Ovary (tissue), 9 donors: ENCODE data around the gene PFDN5. TPM values are rescaled to one million over a fixed set of nuclear protein-coding genes. Genes with fewer than 3 reads are reported as not detected.

Source experiments
- DNase-seq, 5 donors: peaks; one replicate each; pipeline ENCODE4 v3.0.0-alpha.2; 2019 to 2020
- H3K27ac ChIP-seq, 2 donors: fragments of 200-600 bp; one replicate each; pipeline versions ENCODE4 v1.5.1 to v1.8.0; 2019 to 2022
- H3K27me3 ChIP-seq: fragments of 200-600 bp; one replicate; pipeline ENCODE4 v1.8.0; 2022
- H3K36me3 ChIP-seq: fragments of 200-600 bp; sonication (generic); one replicate; pipeline ENCODE4 v1.5.1; 2019
- H3K4me1 ChIP-seq: one replicate; pipeline ENCODE4 v1.8.1; 2013; ENCODE audit warnings: mild to moderate bottlenecking, moderate library complexity; ENCODE audit not compliant: insufficient read depth
- H3K4me3 ChIP-seq: fragments of 200-600 bp; sonication (generic); one replicate; pipeline ENCODE4 v1.5.1; 2017
- H3K9me3 ChIP-seq, 2 donors: fragments of 200-600 bp in 1 of 2; sonication (generic) in 1 of 2; one replicate each; pipeline versions ENCODE4 v1.5.1 to v1.8.1; 2013 to 2019; ENCODE audit warnings: mild to moderate bottlenecking in 1 of 2, moderate library complexity in 1 of 2
- EP300 ChIP-seq: sonication (generic); formaldehyde crosslinking; IDR thresholded peaks from one replicate; pipeline ENCODE4 v1.6.1; 2017; ENCODE audit warnings: antibody characterized with exemption
- POLR2A ChIP-seq: fragments of 450-650 bp; IDR thresholded peaks from one replicate; pipeline ENCODE4 v1.6.1; 2017; ENCODE audit warnings: antibody characterized with exemption, mild to moderate bottlenecking, moderate library complexity
- WGBS, 3 donors: extraction: QIAGEN DNeasy Blood & Tissue Kit in 1 of 3; methylation state at CpG; one replicate each; pipeline versions ENCODE4 v1.1.5 to v1.1.7; 2013 to 2017; 5-methylcytosine and 5-hydroxymethylcytosine counted together
- intact Hi-C, 4 donors: fragments of 100-400 bp; cut with DNase I; formaldehyde crosslinking; loops; one replicate each; pipeline versions ENCODE4 v1.11.0 to v1.15.1; 2022 to 2023
- polyA plus RNA-seq, 2 donors: library from polyadenylated mRNA; stranded (reverse); fragments of 200-250 nt in 1 of 2; fragments of 350-450 nt in 1 of 2; fragmentation: Illumina TruSeq in 1 of 2; extraction: RNeasy Lipid Tissue Mini Kit (QIAGEN cat#74804) in 1 of 2; gene quantifications; one replicate each; pipeline ENCODE4 v1.2.3, GENCODE V29; 2013 to 2014
- total RNA-seq, 7 donors: library from RNA; depleted of rRNA in 2 of 7; stranded (reverse); fragments of >200 nt in 2 of 7; fragmentation: NEBNext Ultra II Directional in 3 of 7; extraction: Animal tissue kit (Norgen Biotek cat#: 25700) in 3 of 7; gene quantifications; one replicate each; pipeline versions ENCODE4 v1.1.0 to v1.2.4, GENCODE V29; 2016 to 2023
- TF ChIP-seq, protein P1 (sequence below), 3 donors: fragments of 450-650 bp in 2 of 3; fragments of 200-600 bp in 1 of 3; IDR thresholded peaks; one replicate each; pipeline versions ENCODE4 v1.5.1 to v1.8.0; 2016 to 2022; ENCODE audit warnings: antibody characterized with exemption in 3 of 3, mild to moderate bottlenecking in 1 of 3
- donor health status: DM: no; HTN: no; CAD: no; lungs with moderate emphysema.
- donor health status: DM: no; HTN: no; CAD: no.
- donor health status: Bipolar disorder and iron deficiency.
- donor health status: DM: yes; HTN: yes; CAD: no.
- donor health status: DM: no; HTN: no; CAD: no.
- donor health status: DM: yes; HTN: yes; CAD: no.

Gene PFDN5
- total and polyA plus RNA-seq, 9 donors = 603 to 1,792 (median 954) TPM

DNA sequence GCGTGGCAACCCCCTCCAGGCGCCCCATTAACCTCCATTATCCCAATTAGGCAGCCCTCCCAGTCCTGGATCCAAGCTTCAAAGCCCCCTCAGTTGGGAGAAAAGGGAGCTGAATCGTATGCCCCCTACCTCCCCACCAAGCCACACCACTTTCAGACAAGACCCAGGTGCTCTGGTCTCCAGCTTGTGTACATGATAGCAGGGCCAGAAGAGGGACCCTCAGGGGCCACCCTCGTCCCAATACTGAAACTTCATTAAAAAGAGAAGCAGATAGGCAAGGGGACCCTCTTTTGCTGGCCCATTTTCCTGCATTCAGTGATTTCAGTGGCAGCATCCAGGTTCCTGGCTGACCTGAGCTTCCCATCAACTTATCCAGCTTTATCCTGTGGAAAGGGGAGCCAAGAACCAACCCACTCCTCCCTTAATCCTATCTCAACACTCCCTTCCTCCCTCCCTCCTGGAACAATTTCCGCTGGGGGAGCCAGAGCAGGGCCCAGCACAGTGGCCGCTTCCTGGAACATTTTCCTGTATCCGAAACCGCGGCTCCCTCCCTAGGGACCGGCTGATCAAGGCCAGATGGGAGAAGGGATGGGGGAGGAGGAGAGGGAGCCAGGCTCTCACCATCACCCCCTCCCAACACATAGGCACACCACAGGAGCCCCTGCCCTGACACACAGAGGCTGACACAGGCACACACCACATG, 50.3 kb downstream of the PFDN5 start:
- no peak overlapping the region for H3K4me3 ChIP-seq
- TF ChIP-seq POLR2A = no peak
- TF ChIP-seq, protein P1, sequence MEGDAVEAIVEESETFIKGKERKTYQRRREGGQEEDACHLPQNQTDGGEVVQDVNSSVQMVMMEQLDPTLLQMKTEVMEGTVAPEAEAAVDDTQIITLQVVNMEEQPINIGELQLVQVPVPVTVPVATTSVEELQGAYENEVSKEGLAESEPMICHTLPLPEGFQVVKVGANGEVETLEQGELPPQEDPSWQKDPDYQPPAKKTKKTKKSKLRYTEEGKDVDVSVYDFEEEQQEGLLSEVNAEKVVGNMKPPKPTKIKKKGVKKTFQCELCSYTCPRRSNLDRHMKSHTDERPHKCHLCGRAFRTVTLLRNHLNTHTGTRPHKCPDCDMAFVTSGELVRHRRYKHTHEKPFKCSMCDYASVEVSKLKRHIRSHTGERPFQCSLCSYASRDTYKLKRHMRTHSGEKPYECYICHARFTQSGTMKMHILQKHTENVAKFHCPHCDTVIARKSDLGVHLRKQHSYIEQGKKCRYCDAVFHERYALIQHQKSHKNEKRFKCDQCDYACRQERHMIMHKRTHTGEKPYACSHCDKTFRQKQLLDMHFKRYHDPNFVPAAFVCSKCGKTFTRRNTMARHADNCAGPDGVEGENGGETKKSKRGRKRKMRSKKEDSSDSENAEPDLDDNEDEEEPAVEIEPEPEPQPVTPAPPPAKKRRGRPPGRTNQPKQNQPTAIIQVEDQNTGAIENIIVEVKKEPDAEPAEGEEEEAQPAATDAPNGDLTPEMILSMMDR (IDR thresholded peaks at IDR 0.05) = no peak
- no peak for TF ChIP-seq EP300
- peaks cover 3% of the 10 kb centered on the region for H3K4me1 ChIP-seq
- 13 to 22% (median 14%) methylated on average over 10 of the region's 10 CpGs for WGBS, 3 donors
- peak in 3 of 5 donors; percentile 23 to 57 (median 51) for DNase-seq
- no peaks in the 10 kb centered on the region for H3K36me3 ChIP-seq
- H3K27ac ChIP-seq = peak overlapping the region in 1 of 2 donors; percentile 73
- no peaks in the 10 kb centered on the region for H3K9me3 ChIP-seq
- intact Hi-C loops = loop anchor here in 2 of 4 donors (1.0 to 2.0 kb wide), 2 partner anchors 20 to 21 kb away; no protein-coding TSS in a partner anchor
- H3K27me3 ChIP-seq = no peaks in the 10 kb centered on the region

DNA sequence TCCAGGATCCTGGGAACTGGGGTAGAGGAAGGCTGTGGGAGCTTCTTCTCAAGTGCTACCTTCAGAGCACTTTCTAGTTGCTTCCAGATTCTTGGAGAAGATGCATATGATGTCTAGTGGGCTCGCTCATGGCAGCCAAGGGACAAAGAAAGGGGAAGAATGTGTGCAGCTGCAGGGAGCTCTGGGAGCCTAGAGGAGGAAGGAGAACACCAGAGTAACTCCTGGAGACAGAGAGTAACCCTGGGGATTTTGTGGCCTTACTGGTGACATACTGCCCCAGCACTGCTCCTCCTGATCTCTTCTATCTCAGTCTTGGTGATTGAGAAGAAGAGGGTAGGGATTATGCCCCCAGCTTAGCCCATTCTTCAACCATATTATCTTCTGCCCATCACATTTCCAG, 51.1 kb downstream of the PFDN5 start:
- no peaks in the 10 kb centered on the region for H3K36me3 ChIP-seq
- no peak for DNase-seq
- H3K4me1 ChIP-seq = peaks cover 3% of the 10 kb centered on the region
- H3K27me3 ChIP-seq = no peaks in the 10 kb centered on the region
- intact Hi-C loops = no loop called here
- no peak overlapping the region for H3K27ac ChIP-seq
- no peaks in the 10 kb centered on the region for H3K9me3 ChIP-seq
- TF ChIP-seq POLR2A (no peak), EP300 (no peak)
- TF ChIP-seq, protein P1 (IDR thresholded peaks at IDR 0.05) = no peak
- WGBS, 3 donors = 85 to 100% (median 98%) methylated on average over 1 of the region's 1 CpG
- no peak overlapping the region for H3K4me3 ChIP-seq

DNA sequence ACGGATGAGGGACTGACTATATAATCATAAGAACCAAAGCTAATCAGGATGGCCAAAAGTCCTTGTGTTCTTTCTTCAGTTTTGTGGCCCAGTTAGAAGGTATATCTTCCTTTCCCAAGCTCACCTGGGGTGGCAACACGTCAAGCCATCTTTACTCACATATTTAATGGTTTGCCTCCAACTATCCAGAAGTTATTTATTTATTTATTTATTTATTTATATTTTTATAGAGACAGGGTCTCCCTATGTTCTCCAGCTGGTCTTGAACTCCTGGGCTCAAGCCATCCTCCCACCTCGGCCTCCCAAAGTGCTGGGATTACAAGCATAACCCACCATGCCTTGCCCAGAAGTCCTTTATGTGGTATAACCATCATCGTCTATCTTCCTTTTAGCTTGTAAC, 52.6 kb downstream of the PFDN5 start:
- H3K4me3 ChIP-seq = no peak overlapping the region
- TF ChIP-seq, protein P1 (IDR thresholded peaks at IDR 0.05) = no peak
- TF ChIP-seq EP300 (no peak), POLR2A (no peak)
- H3K36me3 ChIP-seq = no peaks in the 10 kb centered on the region
- intact Hi-C loops = no loop called here
- peaks cover 3% of the 10 kb centered on the region for H3K4me1 ChIP-seq
- no peaks in the 10 kb centered on the region for H3K9me3 ChIP-seq
- WGBS, 3 donors = 87 to 94% (median 87%) methylated on average over 4 of the region's 4 CpGs
- no peaks in the 10 kb centered on the region for H3K27me3 ChIP-seq
- no peak for DNase-seq
- H3K27ac ChIP-seq = no peak overlapping the region

Other genes with a start within 250 kb of the PFDN5 start
- gene TNS2, start 245.5 kb upstream of the PFDN5 start, total RNA-seq = 100 to 1,000 TPM in 6 of 7 donors, 10 to 100 TPM in 1; 88.7 to 255 (median 190) TPM
- 100 to 1,000 TPM in 1 of 2 donors, 10 to 100 TPM in 1; 66.8 to 161 TPM for gene TNS2, start 245.5 kb upstream of the PFDN5 start, polyA plus RNA-seq
- 10 to 100 TPM; 28.5 to 88.1 (median 79.9) TPM for gene SPRYD3, start 216.2 kb upstream of the PFDN5 start, total RNA-seq
- gene SPRYD3, start 216.2 kb upstream of the PFDN5 start, polyA plus RNA-seq = 10 to 100 TPM; 36.9 to 39.9 TPM
- 100 to 1,000 TPM in 6 of 7 donors, 10 to 100 TPM in 1; 81.3 to 685 (median 224) TPM for gene IGFBP6, start 197.9 kb upstream of the PFDN5 start, total RNA-seq
- 100 to 1,000 TPM in 1 of 2 donors, 10 to 100 TPM in 1; 78.9 to 112 TPM for gene IGFBP6, start 197.9 kb upstream of the PFDN5 start, polyA plus RNA-seq
- gene SOAT2, start 192.1 kb upstream of the PFDN5 start, total RNA-seq = under 1 TPM in 3 of 7 donors, not detected in 4; 0.17 to 0.72 (median 0.53) TPM
- under 1 TPM; 0.07 to 0.28 TPM for gene SOAT2, start 192.1 kb upstream of the PFDN5 start, polyA plus RNA-seq
- 10 to 100 TPM in 6 of 7 donors, 1 to 10 TPM in 1; 9.7 to 56.9 (median 46.4) TPM for gene ZNF740, start 114.8 kb upstream of the PFDN5 start, total RNA-seq
- 10 to 100 TPM; 14.6 to 23.6 TPM for gene ZNF740, start 114.8 kb upstream of the PFDN5 start, polyA plus RNA-seq
- gene CSAD, start 114.6 kb upstream of the PFDN5 start, total RNA-seq = 10 to 100 TPM; 24.4 to 36.0 (median 28.0) TPM
- gene CSAD, start 114.6 kb upstream of the PFDN5 start, polyA plus RNA-seq = 10 to 100 TPM; 19.8 to 29.5 TPM
- 1 to 10 TPM in 6 of 7 donors, under 1 TPM in 1; 0.96 to 2.9 (median 1.7) TPM for gene ITGB7, start 88.3 kb upstream of the PFDN5 start, total RNA-seq
- gene ITGB7, start 88.3 kb upstream of the PFDN5 start, polyA plus RNA-seq = 1 to 10 TPM in 1 of 2 donors, under 1 TPM in 1; 0.45 to 3.1 TPM
- gene RARG, start 63.3 kb upstream of the PFDN5 start, total RNA-seq = 10 to 100 TPM in 6 of 7 donors, 1 to 10 TPM in 1; 8.7 to 37.0 (median 31.7) TPM
- 10 to 100 TPM; 18.8 to 22.0 TPM for gene RARG, start 63.3 kb upstream of the PFDN5 start, polyA plus RNA-seq
- 1 to 10 TPM in 1 of 7 donors, under 1 TPM in 6; 0.11 to 1.6 (median 0.24) TPM for gene ESPL1, start 27.2 kb upstream of the PFDN5 start, total RNA-seq
- under 1 TPM; 0.37 to 0.40 TPM for gene ESPL1, start 27.2 kb upstream of the PFDN5 start, polyA plus RNA-seq
- 10 to 100 TPM; 45.3 to 80.3 (median 57.8) TPM for gene MYG1, start 4.2 kb downstream of the PFDN5 start, total RNA-seq
- 10 to 100 TPM; 29.9 to 75.5 TPM for gene MYG1, start 4.2 kb downstream of the PFDN5 start, polyA plus RNA-seq
- 10 to 100 TPM; 23.4 to 47.6 (median 43.0) TPM for gene AAAS, start 26.1 kb downstream of the PFDN5 start, total RNA-seq
- gene AAAS, start 26.1 kb downstream of the PFDN5 start, polyA plus RNA-seq = 10 to 100 TPM; 41.4 to 42.9 TPM
- gene SP7, start 40.8 kb downstream of the PFDN5 start, total RNA-seq = not detected
- under 1 TPM; 0.02 to 0.10 TPM for gene SP7, start 40.8 kb downstream of the PFDN5 start, polyA plus RNA-seq
- gene SP1, start 84.6 kb downstream of the PFDN5 start, total RNA-seq = 100 to 1,000 TPM in 2 of 7 donors, 10 to 100 TPM in 5; 48.7 to 109 (median 90.8) TPM
- gene SP1, start 84.6 kb downstream of the PFDN5 start, polyA plus RNA-seq = 10 to 100 TPM; 25.7 to 59.2 TPM
- gene AMHR2, start 128.3 kb downstream of the PFDN5 start, total RNA-seq = 10 to 100 TPM; 15.3 to 48.6 (median 35.0) TPM
- 10 to 100 TPM; 11.2 to 32.5 TPM for gene AMHR2, start 128.3 kb downstream of the PFDN5 start, polyA plus RNA-seq
- 100 to 1,000 TPM in 4 of 7 donors, 10 to 100 TPM in 3; 46.1 to 131 (median 116) TPM for gene PRR13, start 146.2 kb downstream of the PFDN5 start, total RNA-seq
- gene PRR13, start 146.2 kb downstream of the PFDN5 start, polyA plus RNA-seq = 100 to 1,000 TPM; 125 to 320 TPM
- 1,000 to 10,000 TPM in 2 of 7 donors, 100 to 1,000 TPM in 5; 413 to 1,163 (median 948) TPM for gene PCBP2, start 156.6 kb downstream of the PFDN5 start, total RNA-seq
- gene PCBP2, start 156.6 kb downstream of the PFDN5 start, polyA plus RNA-seq = 1,000 to 10,000 TPM in 1 of 2 donors, 100 to 1,000 TPM in 1; 642 to 1,354 TPM
- 10 to 100 TPM; 19.5 to 53.2 (median 30.8) TPM for gene MAP3K12, start 203.9 kb downstream of the PFDN5 start, total RNA-seq
- gene MAP3K12, start 203.9 kb downstream of the PFDN5 start, polyA plus RNA-seq = 10 to 100 TPM; 19.5 to 33.4 TPM
- gene TARBP2, start 205.7 kb downstream of the PFDN5 start, total RNA-seq = 10 to 100 TPM; 14.1 to 25.6 (median 21.9) TPM
- gene TARBP2, start 205.7 kb downstream of the PFDN5 start, polyA plus RNA-seq = 10 to 100 TPM in 1 of 2 donors, 1 to 10 TPM in 1; 9.8 to 19.9 TPM
- gene NPFF, start 211.9 kb downstream of the PFDN5 start, total RNA-seq = 1 to 10 TPM in 1 of 7 donors, under 1 TPM in 1, not detected in 5; 0.68 to 1.1 TPM
- gene NPFF, start 211.9 kb downstream of the PFDN5 start, polyA plus RNA-seq = not detected